ENCODE results near the gene SPATA31D3.

DNA sequence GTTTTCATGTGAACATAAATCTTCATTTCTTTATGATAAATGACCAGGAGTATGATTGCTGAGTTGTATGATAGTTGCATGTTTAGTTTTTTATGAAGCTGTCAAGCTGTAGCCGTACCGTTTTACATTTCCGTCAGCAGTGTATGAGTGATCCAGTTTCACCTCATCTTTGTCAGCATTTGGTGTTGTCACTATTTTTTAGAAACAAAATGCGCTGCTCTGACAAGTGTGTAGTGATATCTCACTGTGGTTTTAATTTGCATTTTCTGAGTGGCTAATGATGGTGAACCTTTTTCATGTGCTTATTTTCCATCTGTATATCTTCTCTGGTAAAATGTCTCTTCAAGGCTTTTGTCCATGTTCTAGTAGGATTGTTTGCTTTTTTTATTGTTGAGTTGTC lies 38.6 kb downstream of the SPATA31D3 start:
- TF ChIP-seq CTCF (IDR thresholded peaks at IDR 0.05) (no peak), POLR2A (IDR thresholded peaks at IDR 0.05) (no peak)
